Heart left ventricle (tissue), 16 donors: ENCODE data around the gene STX16. TPM values are rescaled to one million over a fixed set of nuclear protein-coding genes. Genes with fewer than 3 reads are reported as not detected.
A peak's percentile ranks its signal among the peaks of the same experiment; 100 is the strongest.

ENCODE experiments used
- ATAC-seq, 4 donors: fragments of 200-7000 bp; cut with Tn5 transposase; one replicate each; pipeline ENCODE4 v1.9.1; 2020 to 2022; ENCODE audit warnings: moderate library complexity in 4 of 4, mild to moderate bottlenecking in 3 of 4, moderate number of reproducible peaks in 1 of 4
- DNase-seq, 5 donors: peaks; one replicate each; pipeline ENCODE4 v3.0.0-alpha.2; 2020
- H3K27ac ChIP-seq, 12 donors: fragments of 200-600 bp; sonication (generic) in 4 of 12; one replicate each; pipeline versions ENCODE4 v1.5.0 to v1.8.0; 2016 to 2022; ENCODE audit warnings: mild to moderate bottlenecking in 2 of 12
- H3K27me3 ChIP-seq, 9 donors: fragments of 200-600 bp; sonication (generic) in 2 of 9; one replicate each; pipeline versions ENCODE4 v1.5.1 to v1.8.0; 2016 to 2022; ENCODE audit warnings: mild to moderate bottlenecking in 3 of 9
- H3K36me3 ChIP-seq, 9 donors: fragments of 200-600 bp; sonication (generic) in 2 of 9; one replicate each; pipeline versions ENCODE4 v1.5.0 to v1.8.0; 2018 to 2022; ENCODE audit warnings: mild to moderate bottlenecking in 2 of 9
- H3K4me1 ChIP-seq, 12 donors: fragments of 200-600 bp; sonication (generic) in 4 of 12; one replicate each; pipeline versions ENCODE4 v1.5.0 to v1.8.0; 2016 to 2022; ENCODE audit warnings: mild to moderate bottlenecking in 3 of 12
- H3K4me3 ChIP-seq, 12 donors: fragments of 200-600 bp; sonication (generic) in 4 of 12; one replicate each; pipeline versions ENCODE4 v1.5.0 to v1.8.0; 2017 to 2022; ENCODE audit warnings: mild to moderate bottlenecking in 9 of 12, moderate library complexity in 4 of 12
- H3K9me3 ChIP-seq, 12 donors: fragments of 200-600 bp; sonication (generic) in 4 of 12; one replicate each; pipeline versions ENCODE4 v1.5.0 to v1.8.0; 2016 to 2022; ENCODE audit warnings: mild to moderate bottlenecking in 1 of 12
- POLR2A ChIP-seq, 2 donors: fragments of 450-650 bp; IDR thresholded peaks; one replicate each; pipeline ENCODE4 v1.6.1; 2017; ENCODE audit warnings: antibody characterized with exemption in 2 of 2, mild to moderate bottlenecking in 2 of 2, moderate library complexity in 2 of 2
- WGBS, 4 donors: extraction: QIAGEN DNeasy Blood & Tissue Kit in 2 of 4; methylation state at CpG; one replicate each; pipeline versions ENCODE4 v1.1.5 to v1.1.7; 2013 to 2018; 5-methylcytosine and 5-hydroxymethylcytosine counted together
- intact Hi-C, 10 donors: fragments of 100-400 bp; cut with DNase I; formaldehyde crosslinking; loops; one replicate each; pipeline versions ENCODE4 v1.11.1 to v1.14.2; 2022
- polyA plus RNA-seq, 2 donors: library from polyadenylated mRNA; stranded (reverse); fragments of 200-250 nt; gene quantifications; one replicate each; pipeline ENCODE4 v1.2.3, GENCODE V29; 2013
- total RNA-seq, 9 donors: library from RNA; depleted of rRNA in 2 of 9; stranded (reverse); fragments of >200 nt in 2 of 9; fragmentation: NEBNext Ultra II Directional in 3 of 9; extraction: Animal tissue kit (Norgen Biotek cat#: 25700) in 3 of 9; gene quantifications; one replicate each; pipeline versions ENCODE4 v1.1.0 to v1.2.4, GENCODE V29; 2016 to 2023
- TF ChIP-seq, protein P1 (sequence below), 12 donors: fragments of 200-600 bp; sonication (generic) in 4 of 12; IDR thresholded peaks; one replicate each; pipeline versions ENCODE4 v1.5.0 to v1.8.0; 2018 to 2022; ENCODE audit warnings: antibody characterized with exemption in 12 of 12, mild to moderate bottlenecking in 5 of 12
- donor health status: ischemic (EF 13 %, LVEDD 7.1; RV severe dilation, severe dysfunction).
- donor health status: healthy with polysubstance abuse.
- donor health status: DM: no; HTN: yes; CAD: no.
- donor health status: DM: no; HTN: no; CAD: no.
- donor health status: ischemic (EF 25% LVEDD 6.9; RV normal size, moderate dysfunction).
- donor health status: ischemic (EF 25% LVEDD 5.7; RV mildly dilated, moderate dysfunction).
- donor health status: healthy.
- donor health status: DM: yes; HTN: yes; CAD: no.
- donor health status: ischemic (EF 35%, LVEDD 5.7; RV mildly dilated, moderate dysfunction).
- donor health status: nonischemic (EF 11% LVEDD 7.7; RV severe dilation, severe dysfunction).
- donor health status: DM: yes; HTN: yes; CAD: no.
- donor health status: PGD.
- donor health status: ischemic (EF 29% LVEDD 5.4; RV normal size, mild dysfunction).
- donor health status: nonischemic (EF 23%, LVEDD 6.1; RV moderate dilation, normal function).

The STX16 gene
- total and polyA plus RNA-seq, 11 donors, result 14.6 to 38.9 (median 25.6) TPM

DNA sequence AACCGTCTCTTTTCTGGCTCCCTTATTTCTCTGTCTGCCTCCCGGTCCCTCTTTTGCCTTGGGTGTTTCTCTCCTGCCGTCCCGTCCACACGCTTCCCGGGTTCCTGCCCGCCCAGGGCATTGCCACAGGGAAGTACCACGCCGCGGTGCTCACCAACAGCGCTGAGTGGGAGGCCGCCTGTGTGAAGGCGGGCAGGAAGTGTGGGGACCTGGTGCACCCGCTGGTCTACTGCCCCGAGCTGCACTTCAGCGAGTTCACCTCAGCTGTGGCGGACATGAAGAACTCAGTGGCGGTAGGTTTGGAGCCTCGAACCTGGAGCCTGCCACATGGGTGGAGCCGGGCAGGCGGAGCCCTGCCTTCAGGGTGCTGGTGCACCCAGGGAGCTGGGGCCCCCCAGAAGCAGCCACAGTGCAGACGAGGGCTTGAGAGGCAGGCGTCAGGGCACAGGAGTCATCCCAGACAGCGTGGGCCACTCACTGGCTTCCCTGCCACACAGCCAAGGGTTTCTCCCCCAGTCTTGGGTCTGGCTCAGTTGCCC lies 62.8 kb downstream of the STX16 start:
- peaks cover 0 to 24% (median 3%) of the 10 kb centered on the region in 9 donors for H3K36me3 ChIP-seq
- DNase-seq (peak in 3 of 5 donors; percentile 14 to 51 (median 22)), ATAC-seq (no peak)
- H3K4me3 ChIP-seq, result no peak overlapping the region
- intact Hi-C loops, result loop anchor here in 1 of 10 donors (5.0 kb wide), 1 partner anchor 43 kb away; no protein-coding TSS in a partner anchor
- H3K9me3 ChIP-seq, result no peaks in the 10 kb centered on the region
- H3K4me1 ChIP-seq, result no peaks in the 10 kb centered on the region
- no peaks in the 10 kb centered on the region for H3K27me3 ChIP-seq
- H3K27ac ChIP-seq, result no peak overlapping the region
- 93 to 95% (median 94%) methylated on average over 20 to 24 of the region's 24 CpGs for WGBS, 4 donors
- TF ChIP-seq, protein P1, sequence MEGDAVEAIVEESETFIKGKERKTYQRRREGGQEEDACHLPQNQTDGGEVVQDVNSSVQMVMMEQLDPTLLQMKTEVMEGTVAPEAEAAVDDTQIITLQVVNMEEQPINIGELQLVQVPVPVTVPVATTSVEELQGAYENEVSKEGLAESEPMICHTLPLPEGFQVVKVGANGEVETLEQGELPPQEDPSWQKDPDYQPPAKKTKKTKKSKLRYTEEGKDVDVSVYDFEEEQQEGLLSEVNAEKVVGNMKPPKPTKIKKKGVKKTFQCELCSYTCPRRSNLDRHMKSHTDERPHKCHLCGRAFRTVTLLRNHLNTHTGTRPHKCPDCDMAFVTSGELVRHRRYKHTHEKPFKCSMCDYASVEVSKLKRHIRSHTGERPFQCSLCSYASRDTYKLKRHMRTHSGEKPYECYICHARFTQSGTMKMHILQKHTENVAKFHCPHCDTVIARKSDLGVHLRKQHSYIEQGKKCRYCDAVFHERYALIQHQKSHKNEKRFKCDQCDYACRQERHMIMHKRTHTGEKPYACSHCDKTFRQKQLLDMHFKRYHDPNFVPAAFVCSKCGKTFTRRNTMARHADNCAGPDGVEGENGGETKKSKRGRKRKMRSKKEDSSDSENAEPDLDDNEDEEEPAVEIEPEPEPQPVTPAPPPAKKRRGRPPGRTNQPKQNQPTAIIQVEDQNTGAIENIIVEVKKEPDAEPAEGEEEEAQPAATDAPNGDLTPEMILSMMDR (IDR thresholded peaks at IDR 0.05), result no peak
- TF ChIP-seq POLR2A (IDR thresholded peaks at IDR 0.05), result no peak

- no peaks in the 10 kb centered on the region for H3K27me3 ChIP-seq
Observed at GRCh38 chr20:58714340-58714922, 63.3 kb downstream of the STX16 start.

GRCh38 chr20:58714923-58715351 lies 63.9 kb downstream of the STX16 start:
- no peak overlapping the region for H3K27ac ChIP-seq
- WGBS, 4 donors, result 87 to 92% (median 89%) methylated on average over 6 to 14 of the region's 14 CpGs
- H3K4me3 ChIP-seq, result no peak overlapping the region
- H3K9me3 ChIP-seq, result no peaks in the 10 kb centered on the region
- TF ChIP-seq, protein P1 (IDR thresholded peaks at IDR 0.05), result no peak
- TF ChIP-seq POLR2A (IDR thresholded peaks at IDR 0.05), result no peak
- no peaks in the 10 kb centered on the region for H3K4me1 ChIP-seq
- peaks cover 0 to 17% (median 0%) of the 10 kb centered on the region in 9 donors for H3K36me3 ChIP-seq
- intact Hi-C loops, result loop anchor here in 1 of 10 donors (5.0 kb wide), 1 partner anchor 42 kb away; no protein-coding TSS in a partner anchor
- DNase-seq (peak in 3 of 5 donors; percentile 4 to 47 (median 18)), ATAC-seq (no peak)
- peaks cover 0 to 5% (median 0%) of the 10 kb centered on the region in 9 donors for H3K27me3 ChIP-seq

More at GRCh38 chr20:58714340-58714922, 63.3 kb downstream of the STX16 start:
- Histone ChIP-seq H3K4me1 (no peaks in the 10 kb centered on the region), H3K36me3 (peaks cover 0 to 20% (median 1%) of the 10 kb centered on the region in 9 donors), H3K9me3 (no peaks in the 10 kb centered on the region), H3K4me3 (no peak overlapping the region), H3K27ac (no peak overlapping the region)
- ATAC-seq (no peak), DNase-seq (peak in 4 of 5 donors; percentile 7 to 52 (median 16))
- WGBS, 4 donors, result 90 to 97% (median 92%) methylated on average over 7 to 16 of the region's 16 CpGs
- TF ChIP-seq, protein P1 (IDR thresholded peaks at IDR 0.05), result no peak
- TF ChIP-seq POLR2A (IDR thresholded peaks at IDR 0.05), result no peak
- intact Hi-C loops, result loop anchor here in 1 of 10 donors (5.0 kb wide), 1 partner anchor 43 kb away; no protein-coding TSS in a partner anchor

GRCh38 chr20:58715391-58715800 lies 64.3 kb downstream of the STX16 start:
- Histone ChIP-seq H3K9me3 (no peaks in the 10 kb centered on the region), H3K4me1 (no peaks in the 10 kb centered on the region), H3K27ac (no peak overlapping the region), H3K36me3 (peaks cover 0 to 17% (median 0%) of the 10 kb centered on the region in 9 donors), H3K4me3 (no peak overlapping the region), H3K27me3 (peaks cover 0 to 9% (median 0%) of the 10 kb centered on the region in 9 donors)
- intact Hi-C loops, result no loop called here
- DNase-seq, result peak in 2 of 5 donors; percentile 12 to 40
- TF ChIP-seq, protein P1 (IDR thresholded peaks at IDR 0.05), result no peak
- no peak for TF ChIP-seq POLR2A (IDR thresholded peaks at IDR 0.05)
- 85 to 91% (median 87%) methylated on average over 9 to 11 of the region's 11 CpGs for WGBS, 4 donors
- no peak for ATAC-seq
